Esophagus muscularis mucosa (tissue), 4 donors: ENCODE measurements around the gene MAN2B1. TPM values are rescaled to one million over a fixed set of nuclear protein-coding genes. Genes with fewer than 3 reads are reported as not detected.

Experiments
- DNase-seq: peaks from one replicate; pipeline ENCODE4 v3.0.0-alpha.2; 2017; ENCODE audit errors: extremely low spot score
- H3K27ac ChIP-seq, 4 donors: fragments of 200-600 bp; sonication (generic); replicated peaks in 1 of 4; 1 replicate in 3 of 4; 2 replicates in 1 of 4; pipeline ENCODE4 v1.5.1; 2016 to 2019; ENCODE audit warnings: mild to moderate bottlenecking in 1 of 4
- H3K27me3 ChIP-seq, 4 donors: fragments of 200-600 bp; sonication (generic); one replicate each; pipeline versions ENCODE4 v1.5.1 to v1.6.0; 2016 to 2019
- H3K36me3 ChIP-seq, 4 donors: fragments of 200-600 bp; sonication (generic); one replicate each; pipeline ENCODE4 v1.5.1; 2016 to 2019
- H3K4me1 ChIP-seq, 4 donors: fragments of 200-600 bp; sonication (generic); one replicate each; pipeline ENCODE4 v1.5.1; 2016 to 2019
- H3K4me3 ChIP-seq, 4 donors: fragments of 200-600 bp; sonication (generic); 1 replicate in 2 of 4; 2 replicates in 2 of 4; pipeline ENCODE4 v1.5.1; 2016 to 2019; ENCODE audit warnings: mild to moderate bottlenecking in 4 of 4, moderate library complexity in 1 of 4
- H3K9me3 ChIP-seq, 4 donors: fragments of 200-600 bp; sonication (generic); 1 replicate in 3 of 4; 2 replicates in 1 of 4; pipeline ENCODE4 v1.5.1; 2016 to 2019
- EP300 ChIP-seq: sonication (generic); formaldehyde crosslinking; IDR thresholded peaks from one replicate; pipeline ENCODE4 v1.6.1; 2017; ENCODE audit warnings: antibody characterized with exemption
- POLR2A ChIP-seq: fragments of 450-650 bp; IDR thresholded peaks from one replicate; pipeline ENCODE4 v1.6.1; 2017; ENCODE audit warnings: antibody characterized with exemption, moderate library complexity, mild to moderate bottlenecking, low read depth
- POLR2AphosphoS5 ChIP-seq, 2 donors: sonication (generic); formaldehyde crosslinking; IDR thresholded peaks; one replicate each; pipeline ENCODE4 v1.6.1; 2017; ENCODE audit warnings: antibody characterized with exemption in 2 of 2
- WGBS: methylation state at CpG from one replicate; pipeline ENCODE4 v1.1.5; 2018; 5-methylcytosine and 5-hydroxymethylcytosine counted together
- intact Hi-C: fragments of 100-400 bp; cut with DNase I; formaldehyde crosslinking; loops from one replicate; pipeline ENCODE4 v1.15.1; 2023
- total RNA-seq, 4 donors: library from RNA; depleted of rRNA; stranded (reverse); fragments of >200 nt; gene quantifications; one replicate each; pipeline versions ENCODE4 v1.1.0 to v1.2.1, GENCODE V29; 2016
- TF ChIP-seq, protein P1 (sequence below), 3 experiments: fragments of 200-600 bp in 2 of 3; fragments of 450-650 bp in 1 of 3; sonication (generic) in 2 of 3; IDR thresholded peaks; one replicate each; pipeline ENCODE4 v1.5.1; 2017 to 2019; ENCODE audit warnings: antibody characterized with exemption in 3 of 3, mild to moderate bottlenecking in 2 of 3, moderate library complexity in 1 of 3

Gene MAN2B1
- total RNA-seq, 4 donors from 2014 or later = 65.7 to 80.8 (median 68.9) TPM

DNA sequence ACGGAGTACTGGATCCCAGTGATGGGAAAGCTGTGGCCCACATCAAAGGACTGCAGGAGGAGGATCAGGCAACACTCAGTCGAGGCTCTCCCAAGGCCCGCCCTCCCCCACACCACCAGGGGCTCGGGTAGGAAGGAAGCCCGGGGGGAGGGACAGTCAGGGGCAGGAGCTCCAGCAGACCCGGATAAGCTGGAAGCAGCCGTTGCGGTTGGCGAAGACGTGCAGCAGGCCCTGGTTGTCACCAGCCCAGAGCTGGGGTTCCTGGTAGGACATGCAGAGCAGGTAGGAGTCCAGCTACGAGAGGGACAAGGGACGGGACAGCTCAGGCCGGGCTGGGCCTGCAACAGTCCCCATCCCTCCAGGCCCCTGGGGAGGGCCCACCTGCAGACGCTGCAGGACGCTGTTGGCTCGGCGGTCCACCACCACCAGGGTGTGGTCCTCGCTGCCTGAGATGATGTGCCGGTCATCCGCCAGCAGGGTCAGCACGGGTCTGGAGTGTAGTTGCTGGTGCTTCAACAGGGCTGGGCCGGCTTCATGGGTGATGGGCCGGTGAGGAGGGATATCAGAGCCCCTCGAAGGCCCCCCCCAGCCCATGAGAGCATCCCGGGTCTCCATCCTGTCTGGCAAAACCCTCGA is 23.2 kb upstream of the MAN2B1 start:
- Histone ChIP-seq H3K27me3 (no peaks in the 10 kb centered on the region), H3K36me3 (peaks cover 0 to 19% (median 3%) of the 10 kb centered on the region in 4 donors), H3K4me1 (peaks cover 0 to under 1% (median under 1%) of the 10 kb centered on the region in 4 donors), H3K9me3 (no peaks in the 10 kb centered on the region), H3K27ac (no peak overlapping the region), H3K4me3 (no peak overlapping the region)
- 72% methylated on average over 10 of the region's 26 CpGs for WGBS
- no peak for DNase-seq
- TF ChIP-seq, protein P1, sequence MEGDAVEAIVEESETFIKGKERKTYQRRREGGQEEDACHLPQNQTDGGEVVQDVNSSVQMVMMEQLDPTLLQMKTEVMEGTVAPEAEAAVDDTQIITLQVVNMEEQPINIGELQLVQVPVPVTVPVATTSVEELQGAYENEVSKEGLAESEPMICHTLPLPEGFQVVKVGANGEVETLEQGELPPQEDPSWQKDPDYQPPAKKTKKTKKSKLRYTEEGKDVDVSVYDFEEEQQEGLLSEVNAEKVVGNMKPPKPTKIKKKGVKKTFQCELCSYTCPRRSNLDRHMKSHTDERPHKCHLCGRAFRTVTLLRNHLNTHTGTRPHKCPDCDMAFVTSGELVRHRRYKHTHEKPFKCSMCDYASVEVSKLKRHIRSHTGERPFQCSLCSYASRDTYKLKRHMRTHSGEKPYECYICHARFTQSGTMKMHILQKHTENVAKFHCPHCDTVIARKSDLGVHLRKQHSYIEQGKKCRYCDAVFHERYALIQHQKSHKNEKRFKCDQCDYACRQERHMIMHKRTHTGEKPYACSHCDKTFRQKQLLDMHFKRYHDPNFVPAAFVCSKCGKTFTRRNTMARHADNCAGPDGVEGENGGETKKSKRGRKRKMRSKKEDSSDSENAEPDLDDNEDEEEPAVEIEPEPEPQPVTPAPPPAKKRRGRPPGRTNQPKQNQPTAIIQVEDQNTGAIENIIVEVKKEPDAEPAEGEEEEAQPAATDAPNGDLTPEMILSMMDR (IDR thresholded peaks at IDR 0.05) = no peak
- no peak for TF ChIP-seq POLR2AphosphoS5 (IDR thresholded peaks at IDR 0.05)
- TF ChIP-seq EP300 = no peak
- TF ChIP-seq POLR2A = no peak
- intact Hi-C loops = loop anchor here (10.0 kb wide), 1 partner anchor 155 kb away; no protein-coding TSS in a partner anchor

DNA sequence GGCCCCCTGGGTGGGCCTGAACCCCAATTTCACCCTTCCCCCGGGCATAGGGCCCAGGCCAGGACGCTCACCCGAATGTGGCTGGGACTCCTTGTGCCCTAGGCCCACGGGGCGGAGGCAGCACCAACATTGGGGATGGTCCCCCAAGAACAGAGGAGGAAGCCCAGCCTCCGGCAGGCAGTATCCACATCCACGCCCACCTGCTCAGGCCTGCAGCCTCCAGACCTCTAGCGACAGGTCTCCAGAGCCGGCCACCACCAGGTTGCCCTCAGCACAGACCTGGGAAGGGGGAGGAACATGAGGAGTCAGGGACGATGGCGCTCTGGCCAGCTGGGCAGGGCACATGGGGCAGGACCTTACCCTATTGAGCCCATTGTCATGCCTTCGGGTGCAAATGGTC is 22.5 kb upstream of the MAN2B1 start:
- Histone ChIP-seq H3K9me3 (no peaks in the 10 kb centered on the region), H3K27me3 (no peaks in the 10 kb centered on the region), H3K36me3 (peaks cover 0 to 19% (median 3%) of the 10 kb centered on the region in 4 donors), H3K4me1 (no peaks in the 10 kb centered on the region), H3K4me3 (no peak overlapping the region), H3K27ac (no peak overlapping the region)
- DNase-seq = no peak
- TF ChIP-seq, protein P1 (IDR thresholded peaks at IDR 0.05) = no peak
- TF ChIP-seq POLR2A = no peak
- no peak for TF ChIP-seq EP300
- no peak for TF ChIP-seq POLR2AphosphoS5 (IDR thresholded peaks at IDR 0.05)
- intact Hi-C loops = loop anchor here (10.0 kb wide), 1 partner anchor 156 kb away; no protein-coding TSS in a partner anchor
- 96% methylated on average over 12 of the region's 12 CpGs for WGBS

DNA sequence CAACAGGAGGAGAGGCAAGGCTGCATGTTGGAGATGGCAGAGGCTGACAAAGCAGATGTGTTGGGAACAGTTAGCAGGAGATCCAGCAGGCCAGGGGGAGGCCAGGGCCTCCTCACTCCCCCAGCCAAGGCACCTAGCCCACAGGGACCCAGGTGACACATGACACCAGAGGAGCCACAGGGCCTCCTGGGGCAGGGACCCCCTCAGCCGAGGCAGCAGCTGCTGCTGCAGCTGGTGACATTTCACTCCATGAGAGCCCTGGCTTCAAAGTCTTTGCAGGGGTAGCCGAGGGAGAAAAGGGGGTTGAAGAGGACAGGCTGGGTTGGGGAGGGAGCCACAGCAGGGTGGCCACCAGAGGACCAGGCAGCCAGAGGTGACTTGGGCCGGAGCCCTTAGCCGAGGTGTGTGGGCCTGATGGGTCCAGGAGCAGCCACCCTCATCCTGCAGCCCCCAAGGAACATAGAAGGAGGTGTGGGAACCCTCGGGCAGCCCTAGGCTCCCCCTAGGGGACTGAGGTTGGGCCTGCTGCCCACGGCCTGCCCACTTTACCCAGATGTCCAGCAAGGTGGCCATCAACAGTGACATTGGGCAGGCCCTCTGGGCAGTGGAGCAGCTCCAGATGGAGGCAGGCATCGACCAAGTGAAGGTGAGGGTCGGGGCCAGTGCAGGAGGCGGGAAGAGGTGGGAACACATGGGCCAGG is 21.1 kb upstream of the MAN2B1 start, which contains the start of gene GNG14:
TSS of gene GNG14 (plus strand) at position 503 of the 701 bp plus-strand sequence. CDS start at position 554, 51 bp downstream.
- DNase-seq = no peak
- intact Hi-C loops = loop anchor here (10.0 kb wide), 1 partner anchor 157 kb away; no protein-coding TSS in a partner anchor
- whole genome bisulfite sequencing = 94% methylated on average over 6 of the region's 9 CpGs
- Histone ChIP-seq H3K4me3 (no peak within 1 kb of the TSS), H3K9me3 (no peaks in the 10 kb centered on the region), H3K4me1 (no peaks in the 10 kb centered on the region), H3K36me3 (peaks cover 0 to 16% (median 3%) of the 10 kb centered on the region in 4 donors), H3K27me3 (no peaks in the 10 kb centered on the region), H3K27ac (no peak within 1 kb of the TSS)
- TF ChIP-seq, protein P1 (IDR thresholded peaks at IDR 0.05) = no peak
- TF ChIP-seq EP300 = no peak
- TF ChIP-seq POLR2AphosphoS5 (IDR thresholded peaks at IDR 0.05) = no peak
- no peak for TF ChIP-seq POLR2A

DNA sequence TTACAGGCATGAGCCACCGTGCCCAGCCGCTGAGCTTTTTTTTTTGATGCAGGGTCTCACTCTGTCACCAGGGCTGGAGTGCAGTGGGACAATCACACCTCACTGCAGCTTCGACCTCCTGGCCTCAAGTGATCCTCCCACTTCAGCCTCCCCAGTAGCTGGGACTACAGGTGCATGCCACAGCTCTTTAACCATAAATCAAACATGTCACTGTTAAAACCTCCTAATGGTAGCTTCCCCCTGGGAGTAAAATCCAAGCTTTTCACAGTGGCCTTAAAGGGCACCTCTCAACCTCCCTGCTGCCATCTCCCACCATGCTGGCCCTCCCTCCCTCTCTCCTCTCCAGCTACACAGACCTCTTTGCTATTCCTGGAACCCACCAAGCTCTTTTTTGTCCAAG is 19.3 kb upstream of the MAN2B1 start:
- H3K9me3 ChIP-seq = no peaks in the 10 kb centered on the region
- no peak for DNase-seq
- H3K4me3 ChIP-seq = no peak overlapping the region
- H3K4me1 ChIP-seq = peaks cover 4 to 9% (median 7%) of the 10 kb centered on the region in 4 donors
- H3K36me3 ChIP-seq = peaks cover 0 to 16% (median 3%) of the 10 kb centered on the region in 4 donors
- no peak for TF ChIP-seq EP300
- TF ChIP-seq, protein P1 (IDR thresholded peaks at IDR 0.05) = no peak
- TF ChIP-seq POLR2A = no peak
- TF ChIP-seq POLR2AphosphoS5 (IDR thresholded peaks at IDR 0.05) = no peak
- intact Hi-C loops = loop anchor here (10.0 kb wide), 1 partner anchor 159 kb away; no protein-coding TSS in a partner anchor
- no peak overlapping the region for H3K27ac ChIP-seq
- 89% methylated on average over 3 of the region's 3 CpGs for WGBS
- H3K27me3 ChIP-seq = no peaks in the 10 kb centered on the region
